ENCODE measurements around the gene TXNDC2. TPM values are rescaled to one million over a fixed set of nuclear protein-coding genes. Genes with fewer than 3 reads are reported as not detected.
A peak's percentile ranks its signal among the peaks of the same experiment; 100 is the strongest.

Gene TXNDC2
- total and polyA plus RNA-seq, 2 experiments from 2014 or later = not detected

GRCh38 chr18:9922592-9923311 lies 37.0 kb downstream of the TXNDC2 start:
- H3K9ac ChIP-seq = no peak overlapping the region; the same call in 1 of the 2 replicates
- no peaks in the 10 kb centered on the region for H3K9me3 ChIP-seq (ENCODE audit: low read depth)
- H4K20me1 ChIP-seq (ENCODE audit: insufficient read depth) = peaks cover 72% of the 10 kb centered on the region
- no peak overlapping the region for H2AFZ ChIP-seq
- H3K27ac ChIP-seq = no peak overlapping the region
- peaks cover 61% of the 10 kb centered on the region for H3K4me1 ChIP-seq (ENCODE audit: insufficient read depth)
- H3K79me2 ChIP-seq (ENCODE audit: insufficient read depth) = peaks cover 100% of the 10 kb centered on the region
- H3K9me2 ChIP-seq (ENCODE audit: insufficient read depth) = no peaks in the 10 kb centered on the region
- no peak overlapping the region for H3K4me2 ChIP-seq (ENCODE audit: unreplicated experiment)
- H3K36me3 ChIP-seq (ENCODE audit: low read depth) = no peaks in the 10 kb centered on the region
- H3K27me3 ChIP-seq (replicated peaks; ENCODE audit: insufficient read depth) = no peaks in the 10 kb centered on the region
- TF ChIP-seq EZH2 (IDR thresholded peaks at IDR 0.05; ENCODE audit: insufficient read depth, poor library complexity, severe bottlenecking) (no peak), EZH2phosphoT487 (IDR thresholded peaks at IDR 0.05; ENCODE audit: insufficient read depth, low read depth) (no peak)
- H3F3A ChIP-seq (ENCODE audit: insufficient read depth) = peaks cover 21% of the 10 kb centered on the region
- WGBS, 2 experiments (ENCODE audit: low coverage in 1 of 2, low lambda C conversion rate in 2 of 2, missing lambda C conversion rate in 2 of 2) = 35 to 38% methylated on average over 4 of the region's 4 CpGs
- H3K4me3 ChIP-seq = no peak overlapping the region
- DNase-seq = no peak
- in situ Hi-C loops (cut with MboI) = no loop called here

GRCh38 chr18:9924371-9924943 lies 38.7 kb downstream of the TXNDC2 start:
- Histone ChIP-seq H3K79me2 (ENCODE audit: insufficient read depth) (peaks cover 100% of the 10 kb centered on the region), H3K4me2 (ENCODE audit: unreplicated experiment) (no peak overlapping the region), H2AFZ (no peak overlapping the region), H3K4me3 (no peak overlapping the region), H3K27ac (0 out of 2 replicates have a peak overlapping the region, but pooled peaks have one; percentile 45), H3K4me1 (ENCODE audit: insufficient read depth) (peaks cover 56% of the 10 kb centered on the region), H4K20me1 (ENCODE audit: insufficient read depth) (peaks cover 71% of the 10 kb centered on the region), H3K9ac (no peak overlapping the region), H3K36me3 (ENCODE audit: low read depth) (no peaks in the 10 kb centered on the region), H3K9me3 (ENCODE audit: low read depth) (no peaks in the 10 kb centered on the region), H3K27me3 (replicated peaks; ENCODE audit: insufficient read depth) (no peaks in the 10 kb centered on the region), H3K9me2 (ENCODE audit: insufficient read depth) (no peaks in the 10 kb centered on the region), H3F3A (ENCODE audit: insufficient read depth) (peaks cover 13% of the 10 kb centered on the region; the same call in 1 of the 2 replicates)
- TF ChIP-seq EZH2phosphoT487 (IDR thresholded peaks at IDR 0.05; ENCODE audit: insufficient read depth, low read depth) (no peak), EZH2 (IDR thresholded peaks at IDR 0.05; ENCODE audit: insufficient read depth, poor library complexity, severe bottlenecking) (no peak)
- WGBS, 2 experiments (ENCODE audit: low coverage in 1 of 2, low lambda C conversion rate in 2 of 2, missing lambda C conversion rate in 2 of 2) = 47 to 54% methylated on average over 4 of the region's 4 CpGs
- in situ Hi-C loops (cut with MboI) = no loop called here
- DNase-seq = no peak

- DNase-seq = peak; percentile 54
- Histone ChIP-seq H4K20me1 (ENCODE audit: insufficient read depth) (peaks cover 66% of the 10 kb centered on the region), H3K4me1 (ENCODE audit: insufficient read depth) (peaks cover 56% of the 10 kb centered on the region), H3F3A (ENCODE audit: insufficient read depth) (peaks cover 13% of the 10 kb centered on the region; the same call in 1 of the 2 replicates), H3K9ac (no peak overlapping the region), H3K4me2 (ENCODE audit: unreplicated experiment) (peak overlapping the region; percentile 10), H3K4me3 (no peak overlapping the region; the same call in 1 of the 2 replicates), H3K27ac (peak overlapping the region; percentile 45), H3K79me2 (ENCODE audit: insufficient read depth) (peaks cover 100% of the 10 kb centered on the region), H3K36me3 (ENCODE audit: low read depth) (no peaks in the 10 kb centered on the region), H3K27me3 (replicated peaks; ENCODE audit: insufficient read depth) (no peaks in the 10 kb centered on the region), H2AFZ (no peak overlapping the region), H3K9me2 (ENCODE audit: insufficient read depth) (no peaks in the 10 kb centered on the region), H3K9me3 (ENCODE audit: low read depth) (no peaks in the 10 kb centered on the region)
- 96 to 100% methylated on average over 1 of the region's 1 CpG for WGBS, 2 experiments (ENCODE audit: low coverage in 1 of 2, low lambda C conversion rate in 2 of 2, missing lambda C conversion rate in 2 of 2)
- no peak for TF ChIP-seq EZH2 (IDR thresholded peaks at IDR 0.05; ENCODE audit: insufficient read depth, poor library complexity, severe bottlenecking)
- TF ChIP-seq EZH2phosphoT487 (IDR thresholded peaks at IDR 0.05; ENCODE audit: insufficient read depth, low read depth) = no peak
- in situ Hi-C loops (cut with MboI) = loop anchor here (25.0 kb wide), 1 partner anchor 238 kb away; no protein-coding TSS in a partner anchor
These were observed 39.6 kb downstream of the TXNDC2 start for GRCh38 chr18:9925369-9925768.

- Histone ChIP-seq H3K4me2 (ENCODE audit: unreplicated experiment) (peak overlapping the region; percentile 10), H3K36me3 (ENCODE audit: low read depth) (no peaks in the 10 kb centered on the region), H3K27me3 (replicated peaks; ENCODE audit: insufficient read depth) (no peaks in the 10 kb centered on the region), H3F3A (ENCODE audit: insufficient read depth) (peaks cover 13% of the 10 kb centered on the region; the same call in 1 of the 2 replicates), H3K9ac (no peak overlapping the region), H3K9me2 (ENCODE audit: insufficient read depth) (no peaks in the 10 kb centered on the region), H4K20me1 (ENCODE audit: insufficient read depth) (peaks cover 63% of the 10 kb centered on the region), H3K27ac (peak overlapping the region; percentile 45), H3K4me3 (no peak overlapping the region; the same call in 1 of the 2 replicates), H3K4me1 (ENCODE audit: insufficient read depth) (peaks cover 56% of the 10 kb centered on the region), H3K79me2 (ENCODE audit: insufficient read depth) (peaks cover 100% of the 10 kb centered on the region), H2AFZ (no peak overlapping the region), H3K9me3 (ENCODE audit: low read depth) (no peaks in the 10 kb centered on the region)
- no peak for TF ChIP-seq EZH2 (IDR thresholded peaks at IDR 0.05; ENCODE audit: insufficient read depth, poor library complexity, severe bottlenecking)
- no peak for TF ChIP-seq EZH2phosphoT487 (IDR thresholded peaks at IDR 0.05; ENCODE audit: insufficient read depth, low read depth)
- WGBS, 2 experiments (ENCODE audit: low coverage in 1 of 2, low lambda C conversion rate in 2 of 2, missing lambda C conversion rate in 2 of 2) = 97% methylated on average over 4 of the region's 4 CpGs
- no peak for DNase-seq
- in situ Hi-C loops (cut with MboI) = loop anchor here (25.0 kb wide), 1 partner anchor 238 kb away; no protein-coding TSS in a partner anchor
These were observed 40.0 kb downstream of the TXNDC2 start for GRCh38 chr18:9925795-9926194.
